CD14-positive monocyte (primary cell): ENCODE results near the gene GGA1. TPM values are rescaled to one million over a fixed set of nuclear protein-coding genes. Genes with fewer than 3 reads are reported as not detected.

Experiments used
- DNase-seq, 3 donors: peaks; one replicate each; pipeline ENCODE4 v3.0.0-alpha.2; 2011 to 2022
- H2AFZ ChIP-seq: 2 replicates; pipeline ENCODE4 v1.6.0; 2012; ENCODE audit warnings: mild to moderate bottlenecking, low read depth, low read length, inconsistent platforms; ENCODE audit not compliant: insufficient read depth, poor library complexity, severe bottlenecking
- H3K27ac ChIP-seq, 2 donors: 1 replicate in 1 of 2; 2 replicates in 1 of 2; pipeline ENCODE4 v1.5.1; 2012 to 2013; ENCODE audit warnings: low read length in 2 of 2, control low read depth in 1 of 2, inconsistent platforms in 1 of 2, low read depth in 1 of 2, mild to moderate bottlenecking in 1 of 2
- H3K27me3 ChIP-seq, 2 donors: one replicate each; pipeline versions ENCODE4 v1.6.0 to v1.6.1; 2011 to 2013; ENCODE audit warnings: low read length in 2 of 2; ENCODE audit not compliant: control insufficient read depth in 2 of 2, insufficient read depth in 2 of 2
- H3K36me3 ChIP-seq, 2 donors: replicated peaks in 1 of 2; 1 replicate in 1 of 2; 2 replicates in 1 of 2; pipeline versions ENCODE4 v1.5.1 to v1.6.1; 2012 to 2013; ENCODE audit warnings: low read length in 2 of 2, control low read depth in 1 of 2, inconsistent platforms in 1 of 2, mild to moderate bottlenecking in 1 of 2; ENCODE audit not compliant: insufficient read depth in 2 of 2, control insufficient read depth in 1 of 2
- H3K4me1 ChIP-seq, 2 donors: 1 replicate in 1 of 2; 2 replicates in 1 of 2; pipeline versions ENCODE4 v1.5.1 to v1.6.1; 2012 to 2013; ENCODE audit warnings: low read length in 2 of 2, control low read depth in 1 of 2, inconsistent platforms in 1 of 2, mild to moderate bottlenecking in 1 of 2, moderate library complexity in 1 of 2; ENCODE audit not compliant: insufficient read depth in 2 of 2, control insufficient read depth in 1 of 2
- H3K4me2 ChIP-seq: replicated peaks from 2 replicates; pipeline ENCODE3; 2012; ENCODE audit warnings: low read length, moderate library complexity, mild to moderate bottlenecking; ENCODE audit not compliant: poor library complexity, severe bottlenecking; ENCODE audit errors: extremely low read depth
- H3K4me3 ChIP-seq, 3 experiments: fragments of 200-600 bp in 1 of 3; sonication (generic) in 1 of 3; replicated peaks in 1 of 3; 1 replicate in 2 of 3; 2 replicates in 1 of 3; pipeline ENCODE4 v1.5.1; 2011 to 2013; ENCODE audit warnings: low read length in 3 of 3, mild to moderate bottlenecking in 3 of 3, control low read depth in 2 of 3, low read depth in 2 of 3, inconsistent platforms in 1 of 3, moderate library complexity in 1 of 3
- H3K79me2 ChIP-seq: 2 replicates; pipeline ENCODE4 v1.6.0; 2012; ENCODE audit warnings: mild to moderate bottlenecking, control low read depth, inconsistent platforms, low read length, moderate library complexity; ENCODE audit not compliant: insufficient read depth
- H3K9ac ChIP-seq: 2 replicates; pipeline ENCODE4 v1.6.0; 2017; ENCODE audit warnings: low read length, mild to moderate bottlenecking; ENCODE audit not compliant: insufficient read depth, poor library complexity, severe bottlenecking
- H3K9me3 ChIP-seq, 2 donors: replicated peaks in 1 of 2; 1 replicate in 1 of 2; 2 replicates in 1 of 2; pipeline versions ENCODE4 v1.5.1 to v1.6.1; 2012 to 2013; ENCODE audit warnings: low read length in 2 of 2, control low read depth in 1 of 2; ENCODE audit not compliant: control insufficient read depth in 1 of 2, insufficient read depth in 1 of 2
- H4K20me1 ChIP-seq: 2 replicates; pipeline ENCODE4 v1.6.0; 2012; ENCODE audit warnings: mild to moderate bottlenecking, low read length, control low read depth, moderate library complexity; ENCODE audit not compliant: insufficient read depth
- H3K27ac Mint-ChIP-seq, 7 donors: one replicate each; pipeline ENCODE4 v1.8.0; 2020; ENCODE audit warnings: mild to moderate bottlenecking in 7 of 7, mixed read lengths in 7 of 7, moderate library complexity in 6 of 7, inconsistent platforms in 2 of 7
- H3K27me3 Mint-ChIP-seq, 3 donors: one replicate each; pipeline ENCODE4 v1.8.0; 2021 to 2022; ENCODE audit warnings: low read depth in 3 of 3, mild to moderate bottlenecking in 3 of 3, mixed read lengths in 3 of 3, moderate library complexity in 3 of 3, inconsistent platforms in 1 of 3
- H3K36me3 Mint-ChIP-seq, 2 donors: one replicate each; pipeline ENCODE4 v1.8.0; 2020; ENCODE audit warnings: mixed read lengths in 2 of 2, inconsistent platforms in 1 of 2, mild to moderate bottlenecking in 1 of 2
- H3K4me1 Mint-ChIP-seq: one replicate; pipeline ENCODE4 v1.8.0; 2020; ENCODE audit warnings: mild to moderate bottlenecking, mixed read lengths
- H3K4me3 Mint-ChIP-seq, 2 donors: one replicate each; pipeline ENCODE4 v1.8.0; 2020; ENCODE audit warnings: mild to moderate bottlenecking in 2 of 2, mixed read lengths in 2 of 2, moderate library complexity in 1 of 2
- H3K9me3 Mint-ChIP-seq, 7 donors: one replicate each; pipeline ENCODE4 v1.8.0; 2020 to 2022; ENCODE audit warnings: mixed read lengths in 7 of 7, mild to moderate bottlenecking in 6 of 7, moderate library complexity in 6 of 7, inconsistent platforms in 2 of 7
- CTCF ChIP-seq: fragments of 200-600 bp; IDR thresholded peaks from one replicate; pipeline ENCODE4 v1.8.0; 2022; ENCODE audit warnings: antibody characterized with exemption, mild to moderate bottlenecking
- WGBS: methylation state at CpG from one replicate; pipeline ENCODE4 v1.1.5; 2013; ENCODE audit warnings: missing lambda C conversion rate; ENCODE audit not compliant: insufficient coverage; 5-methylcytosine and 5-hydroxymethylcytosine counted together
- intact Hi-C, 2 donors: fragments of 100-400 bp; cut with micrococcal nuclease; formaldehyde crosslinking; loops; one replicate each; pipeline versions ENCODE4 v1.15.0 to v1.15.1; 2023
- polyA plus RNA-seq, 3 donors: library from polyadenylated mRNA; depleted of rRNA in 1 of 3; unstranded in 2 of 3; stranded (reverse) in 1 of 3; fragments of 300-500 nt in 2 of 3; fragments of >200 nt in 1 of 3; fragmentation: Illumina TruSeq in 2 of 3; gene quantifications; 1 replicate in 2 of 3; 2 replicates in 1 of 3; pipeline ENCODE4 v1.2.3, GENCODE V29; 2012 to 2021

Gene GGA1
- polyA plus RNA-seq, 3 donors = 19.8 to 91.0 (median 24.8) TPM

GRCh38 chr22:37664249-37665101 lies 55.8 kb downstream of the GGA1 start:
- DNase-seq = no peak
- peaks cover 0 to 7% (median under 1%) of the 10 kb centered on the region in 3 donors for H3K27me3 Mint-ChIP-seq
- Histone ChIP-seq H3K9ac (no peak overlapping the region), H3K4me1 (peaks cover 28 to 31% of the 10 kb centered on the region in 2 donors), H3K27ac (no peak overlapping the region), H4K20me1 (peaks cover 20% of the 10 kb centered on the region), H3K4me2 (no peak overlapping the region), H3K27me3 (no peaks in the 10 kb centered on the region), H3K4me3 (no peak overlapping the region), H3K79me2 (peaks cover 53% of the 10 kb centered on the region), H2AFZ (no peak overlapping the region), H3K36me3 (peaks cover 6 to 17% of the 10 kb centered on the region in 2 donors), H3K9me3 (no peaks in the 10 kb centered on the region)
- no peaks in the 10 kb centered on the region for H3K9me3 Mint-ChIP-seq
- no peak overlapping the region for H3K4me3 Mint-ChIP-seq
- TF ChIP-seq CTCF = no peak
- no peak overlapping the region for H3K27ac Mint-ChIP-seq
- H3K36me3 Mint-ChIP-seq = peaks cover 9 to 27% of the 10 kb centered on the region in 2 donors
- WGBS = 88% methylated on average over 14 of the region's 16 CpGs
- H3K4me1 Mint-ChIP-seq = peaks cover 29% of the 10 kb centered on the region
- intact Hi-C loops = no loop called here

GRCh38 chr22:37665487-37665886 lies 56.9 kb downstream of the GGA1 start:
- peaks cover 10% of the 10 kb centered on the region for H4K20me1 ChIP-seq
- no peak overlapping the region for H3K4me2 ChIP-seq
- no peak overlapping the region for H2AFZ ChIP-seq
- H3K36me3 ChIP-seq = peaks cover 6 to 17% of the 10 kb centered on the region in 2 donors
- peaks cover 42% of the 10 kb centered on the region for H3K79me2 ChIP-seq
- H3K27ac ChIP-seq = no peak overlapping the region
- intact Hi-C loops = no loop called here
- no peaks in the 10 kb centered on the region for H3K27me3 ChIP-seq
- H3K4me3 ChIP-seq = no peak overlapping the region
- peaks cover 18 to 21% of the 10 kb centered on the region in 2 donors for H3K4me1 ChIP-seq
- H3K9me3 ChIP-seq = no peaks in the 10 kb centered on the region
- Mint-ChIP-seq H3K27ac (no peak overlapping the region), H3K36me3 (peaks cover 9 to 30% of the 10 kb centered on the region in 2 donors), H3K9me3 (no peaks in the 10 kb centered on the region), H3K4me1 (peaks cover 19% of the 10 kb centered on the region), H3K4me3 (no peak overlapping the region), H3K27me3 (peaks cover 0 to 4% (median 3%) of the 10 kb centered on the region in 3 donors)
- 96% methylated on average over 23 of the region's 24 CpGs for WGBS
- no peak overlapping the region for H3K9ac ChIP-seq
- DNase-seq = no peak
- TF ChIP-seq CTCF = no peak
